ENCODE data around the gene UBASH3A.

Gene UBASH3A

GRCh38 chr21:42489006-42489563 is 85.4 kb downstream of the UBASH3A start:
- H3K4me3 ChIP-seq (replicated peaks; ENCODE audit: low read depth, low read length): no peak overlapping the region
- DNase-seq (ENCODE audit: low read depth): no peak
- TF ChIP-seq, protein P1, sequence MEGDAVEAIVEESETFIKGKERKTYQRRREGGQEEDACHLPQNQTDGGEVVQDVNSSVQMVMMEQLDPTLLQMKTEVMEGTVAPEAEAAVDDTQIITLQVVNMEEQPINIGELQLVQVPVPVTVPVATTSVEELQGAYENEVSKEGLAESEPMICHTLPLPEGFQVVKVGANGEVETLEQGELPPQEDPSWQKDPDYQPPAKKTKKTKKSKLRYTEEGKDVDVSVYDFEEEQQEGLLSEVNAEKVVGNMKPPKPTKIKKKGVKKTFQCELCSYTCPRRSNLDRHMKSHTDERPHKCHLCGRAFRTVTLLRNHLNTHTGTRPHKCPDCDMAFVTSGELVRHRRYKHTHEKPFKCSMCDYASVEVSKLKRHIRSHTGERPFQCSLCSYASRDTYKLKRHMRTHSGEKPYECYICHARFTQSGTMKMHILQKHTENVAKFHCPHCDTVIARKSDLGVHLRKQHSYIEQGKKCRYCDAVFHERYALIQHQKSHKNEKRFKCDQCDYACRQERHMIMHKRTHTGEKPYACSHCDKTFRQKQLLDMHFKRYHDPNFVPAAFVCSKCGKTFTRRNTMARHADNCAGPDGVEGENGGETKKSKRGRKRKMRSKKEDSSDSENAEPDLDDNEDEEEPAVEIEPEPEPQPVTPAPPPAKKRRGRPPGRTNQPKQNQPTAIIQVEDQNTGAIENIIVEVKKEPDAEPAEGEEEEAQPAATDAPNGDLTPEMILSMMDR (IDR thresholded peaks at IDR 0.05; ENCODE audit: low read length, missing control alignments): no peak

DNA sequence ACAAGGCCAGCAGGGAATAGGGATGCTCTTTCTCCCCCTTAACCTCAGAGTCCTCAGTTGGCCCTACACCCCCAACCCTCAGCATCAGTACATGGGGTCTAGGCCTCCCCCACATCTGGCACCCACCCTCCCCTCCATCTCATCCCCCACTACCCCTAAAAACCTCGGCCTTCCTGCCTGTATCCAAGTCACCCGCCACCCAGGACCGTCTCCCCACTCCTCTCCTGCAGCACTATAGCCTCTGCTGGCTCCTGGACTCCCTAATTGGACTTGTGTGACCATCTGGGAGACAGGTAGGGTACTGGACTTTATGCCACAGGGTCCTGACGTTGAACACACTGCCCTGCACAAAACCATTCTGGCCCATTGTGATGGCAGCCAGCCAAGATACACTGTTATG is 86.3 kb downstream of the UBASH3A start:
- H3K4me3 ChIP-seq (replicated peaks; ENCODE audit: low read depth, low read length): no peak overlapping the region
- TF ChIP-seq, protein P1 (IDR thresholded peaks at IDR 0.05; ENCODE audit: low read length, missing control alignments): no peak
- no peak for DNase-seq (ENCODE audit: low read depth)

DNA sequence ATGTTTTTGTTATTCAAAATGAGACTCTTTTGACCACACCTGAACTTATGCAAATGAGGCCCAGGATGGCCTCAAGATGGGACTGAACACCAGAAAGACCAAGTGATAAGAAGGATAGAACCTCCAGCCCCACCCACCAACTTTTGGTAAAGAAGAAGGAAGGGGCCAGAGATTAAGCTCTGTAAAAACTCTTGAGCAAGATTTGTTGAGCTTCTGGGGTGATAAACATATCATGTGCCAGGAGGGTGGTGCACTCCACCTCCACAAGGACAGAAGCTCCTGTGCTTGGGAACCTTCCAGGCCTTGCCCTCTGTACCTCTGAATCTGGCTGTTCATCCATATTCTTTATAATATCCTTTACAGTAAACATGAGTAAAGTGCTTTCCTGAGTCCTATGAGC is 87.0 kb downstream of the UBASH3A start:
- no peak for DNase-seq (ENCODE audit: low read depth)
- no peak overlapping the region for H3K4me3 ChIP-seq (replicated peaks; ENCODE audit: low read depth, low read length)
- TF ChIP-seq, protein P1 (IDR thresholded peaks at IDR 0.05; ENCODE audit: low read length, missing control alignments): no peak

GRCh38 chr21:42491328-42491727 is 87.6 kb downstream of the UBASH3A start:
- DNase-seq (ENCODE audit: low read depth): no peak
- H3K4me3 ChIP-seq (replicated peaks; ENCODE audit: low read depth, low read length): no peak overlapping the region
- TF ChIP-seq, protein P1 (IDR thresholded peaks at IDR 0.05; ENCODE audit: low read length, missing control alignments): no peak

- TF ChIP-seq, protein P1 (IDR thresholded peaks at IDR 0.05; ENCODE audit: low read length, missing control alignments): no peak
- DNase-seq (ENCODE audit: low read depth): no peak
Measured at GRCh38 chr21:42492201-42492600, 88.5 kb downstream of the UBASH3A start.

GRCh38 chr21:42493109-42494060 is 89.7 kb downstream of the UBASH3A start:
- no peak for DNase-seq (ENCODE audit: low read depth)
- TF ChIP-seq, protein P1 (IDR thresholded peaks at IDR 0.05; ENCODE audit: low read length, missing control alignments): no peak
- H3K4me3 ChIP-seq (replicated peaks; ENCODE audit: low read depth, low read length): no peak overlapping the region

More at GRCh38 chr21:42492201-42492600, 88.5 kb downstream of the UBASH3A start:
- H3K4me3 ChIP-seq (replicated peaks; ENCODE audit: low read depth, low read length): no peak overlapping the region

Measured in fibroblast of pulmonary artery (primary cell).